Dermis blood vessel endothelial cell (primary cell): Measurements from ENCODE around the gene GRID2. TPM values are rescaled to one million over a fixed set of nuclear protein-coding genes. Genes with fewer than 3 reads are reported as not detected.

Source experiments
- DNase-seq: peaks from one replicate; pipeline ENCODE4 v3.0.0; 2010
- total RNA-seq: library from RNA; depleted of rRNA; stranded (reverse); fragments of >200 nt; gene quantifications from 2 replicates; pipeline ENCODE4 v1.2.3, GENCODE V29; 2014

The GRID2 gene
- total RNA-seq, 1 donor from 2014 or later, result not detected

GRCh38 chr4:92970996-92971395 lies 667.2 kb downstream of the GRID2 start:
- no peak for DNase-seq

DNA sequence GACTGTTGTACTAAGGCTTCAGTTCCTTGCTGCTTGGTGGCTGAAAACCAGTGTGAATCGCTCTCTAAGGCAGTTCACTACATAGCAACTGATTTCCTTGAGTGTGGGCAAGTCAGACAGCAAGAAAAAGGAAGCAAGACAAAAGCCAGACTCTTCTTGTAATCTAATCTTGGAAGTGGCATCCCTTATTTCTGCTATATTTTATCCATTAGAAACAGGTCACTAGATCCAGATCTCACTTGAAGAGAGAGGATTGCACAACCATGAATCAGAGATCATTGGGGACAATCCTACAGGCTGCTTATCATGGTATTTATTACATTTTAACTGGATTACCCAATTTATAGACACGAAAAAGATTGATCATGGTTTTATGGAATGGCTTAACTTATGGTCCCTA lies 684.5 kb downstream of the GRID2 start:
- DNase-seq, result no peak

DNA sequence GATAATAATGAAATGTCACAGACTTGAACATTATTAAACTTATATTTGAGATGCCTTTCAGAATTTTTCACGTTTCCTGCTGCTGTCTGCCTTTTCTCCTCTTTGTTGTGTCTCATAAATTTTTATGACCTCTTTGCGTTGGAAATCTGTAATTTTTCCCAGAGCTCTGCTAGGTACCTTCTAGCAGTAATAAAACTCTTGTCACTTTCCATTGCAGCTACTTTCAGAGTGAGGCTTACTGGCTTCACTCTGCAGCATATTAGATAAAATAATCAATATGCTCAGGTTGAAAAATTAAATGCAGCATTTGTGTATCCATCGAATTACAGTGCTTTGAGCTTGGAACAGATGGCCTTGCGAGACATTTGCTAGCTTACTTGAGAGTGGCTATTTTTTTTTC lies 689.0 kb downstream of the GRID2 start:
- no peak for DNase-seq

DNA sequence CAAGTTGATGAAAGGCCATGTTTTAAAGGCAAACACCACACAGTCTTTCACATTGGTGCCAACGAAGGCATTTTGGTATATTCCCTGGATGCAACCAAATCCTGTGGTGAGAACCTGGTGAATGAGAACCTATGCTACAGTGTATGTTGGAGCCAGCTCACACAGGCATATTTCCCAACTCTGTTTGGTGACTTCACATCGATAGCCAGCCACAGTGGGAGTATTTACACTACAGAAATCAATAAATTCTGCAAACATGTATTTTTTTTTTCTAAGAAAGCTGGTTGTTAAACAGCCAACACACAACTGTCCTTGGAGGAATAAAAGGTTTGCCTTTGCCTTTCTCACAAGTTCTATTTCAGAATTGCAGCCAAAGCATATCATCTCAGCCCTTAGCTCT lies 691.0 kb downstream of the GRID2 start:
- DNase-seq, result no peak

GRCh38 chr4:92996533-92996932 lies 692.8 kb downstream of the GRID2 start:
- no peak for DNase-seq

DNA sequence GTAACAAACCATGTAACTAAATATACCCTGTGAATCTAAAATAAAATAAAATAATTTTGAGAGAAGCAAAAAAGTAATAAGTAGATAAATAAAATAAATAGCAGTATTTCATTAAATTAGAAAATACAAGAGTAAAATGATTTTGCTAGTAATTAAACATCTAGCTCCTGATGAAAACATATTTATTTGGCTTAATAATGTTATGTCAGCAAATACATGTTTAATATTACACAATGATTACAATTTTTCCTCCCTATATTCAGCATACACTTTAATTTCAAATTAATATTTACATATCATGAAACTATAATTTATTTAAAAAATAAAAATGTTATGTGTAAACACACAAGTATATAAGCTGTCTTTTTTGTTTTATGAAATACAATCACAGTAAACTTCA lies 697.1 kb downstream of the GRID2 start:
- DNase-seq, result no peak

- no peak for DNase-seq
These were observed 698.5 kb downstream of the GRID2 start for GRCh38 chr4:93002240-93002639.

DNA sequence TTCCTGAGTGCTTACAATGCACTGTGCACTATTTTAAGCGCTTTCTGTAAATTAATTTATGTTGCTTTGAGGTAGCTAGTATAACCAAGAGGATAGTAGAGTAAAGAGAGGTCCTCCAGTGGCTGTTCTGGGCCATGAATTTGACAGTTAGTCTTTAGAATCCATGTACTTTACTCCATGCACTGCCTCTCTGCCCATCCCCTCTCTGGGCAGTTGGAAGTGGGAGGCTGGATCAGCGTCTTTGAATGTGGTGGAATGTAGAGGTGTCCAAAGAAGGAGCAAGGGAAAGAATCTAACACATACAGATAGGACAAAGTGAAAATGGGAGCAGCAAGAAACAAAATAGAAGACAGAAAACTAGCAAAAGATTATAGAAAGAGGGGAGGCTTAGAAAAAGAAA lies 712.6 kb downstream of the GRID2 start:
- no peak for DNase-seq

GRCh38 chr4:93018243-93018642 lies 714.5 kb downstream of the GRID2 start:
- no peak for DNase-seq

DNA sequence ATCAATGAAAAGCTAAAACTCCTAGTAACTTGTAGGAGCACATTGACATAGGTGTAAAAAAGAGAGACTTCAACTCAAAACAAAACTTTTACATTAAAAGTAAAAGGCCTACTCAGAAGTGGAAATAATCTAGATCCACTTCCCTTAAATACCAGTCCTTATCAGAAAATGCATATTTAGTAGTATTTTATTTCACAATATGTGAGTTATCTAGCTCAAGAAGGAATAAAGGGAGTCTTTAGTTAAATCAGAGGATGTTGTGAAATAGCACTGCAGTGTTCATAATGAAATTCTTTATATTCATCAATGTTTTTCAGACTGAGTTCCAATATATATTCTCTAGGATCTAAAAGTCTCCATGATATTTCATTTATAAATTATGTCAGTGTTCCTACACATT lies 715.0 kb downstream of the GRID2 start:
- DNase-seq, result no peak

DNA sequence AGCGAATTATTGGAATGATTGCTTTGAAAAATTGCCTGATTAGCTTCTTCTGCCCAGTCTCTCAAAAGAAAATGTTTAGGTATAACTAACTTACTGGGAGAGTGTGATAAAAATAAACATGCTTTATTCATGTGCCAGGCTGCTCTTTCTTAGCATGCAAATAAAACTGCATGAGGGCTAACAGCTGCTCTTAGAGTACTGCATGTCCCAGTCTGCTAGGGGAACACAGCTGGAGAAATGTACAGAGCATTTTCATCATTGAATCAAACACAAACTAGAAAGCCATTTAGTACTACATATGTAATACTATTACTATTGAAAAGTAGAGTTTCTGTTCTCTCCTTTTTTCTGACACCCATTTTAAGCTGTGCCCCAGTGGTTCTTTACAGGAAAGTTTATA lies 726.0 kb downstream of the GRID2 start:
- no peak for DNase-seq

DNA sequence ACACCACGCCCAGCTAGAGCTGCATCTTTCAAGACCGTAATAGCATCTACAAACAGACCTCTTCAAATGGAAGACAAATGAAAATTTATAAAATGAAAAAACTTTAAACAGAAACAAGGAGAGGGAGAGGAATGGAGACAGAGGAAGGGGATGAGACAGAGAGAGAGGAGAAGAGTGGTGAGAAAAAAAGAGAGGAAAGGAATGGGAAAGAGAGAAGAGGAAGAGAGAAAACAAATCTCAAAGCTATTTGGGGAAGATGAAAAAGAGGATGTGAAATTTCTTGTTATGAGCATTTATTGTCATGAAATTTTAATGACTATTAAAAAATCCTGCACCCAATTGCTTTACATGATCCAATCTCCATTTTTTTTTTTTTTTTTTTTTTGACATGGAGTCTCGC lies 726.9 kb downstream of the GRID2 start:
- no peak for DNase-seq

- no peak for DNase-seq
These were observed 727.8 kb downstream of the GRID2 start for GRCh38 chr4:93031431-93032098.

- no peak for DNase-seq
These were observed 739.0 kb downstream of the GRID2 start for GRCh38 chr4:93042746-93043145.

DNA sequence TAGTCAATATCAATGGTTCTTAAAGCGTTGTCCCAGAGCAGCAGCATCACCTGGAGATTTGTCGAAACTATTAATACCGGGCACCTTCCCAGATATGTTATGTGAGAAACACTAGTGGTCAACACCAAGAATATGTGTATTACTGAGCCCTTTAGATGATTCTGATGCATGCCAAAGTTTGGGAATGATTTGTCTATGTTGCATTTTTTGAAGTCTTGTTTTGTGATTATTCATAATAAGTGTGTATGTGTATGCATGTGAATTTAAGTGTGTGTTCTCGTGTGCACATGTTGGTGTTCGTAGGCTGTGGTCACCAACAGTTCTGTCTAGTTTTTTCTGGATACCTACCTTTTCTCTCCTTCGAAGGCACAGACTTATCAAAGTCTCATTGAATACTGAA lies 749.4 kb downstream of the GRID2 start:
- no peak for DNase-seq

GRCh38 chr4:93061826-93062225 lies 758.1 kb downstream of the GRID2 start:
- DNase-seq, result no peak

GRCh38 chr4:93063325-93063724 lies 759.6 kb downstream of the GRID2 start:
- no peak for DNase-seq

DNA sequence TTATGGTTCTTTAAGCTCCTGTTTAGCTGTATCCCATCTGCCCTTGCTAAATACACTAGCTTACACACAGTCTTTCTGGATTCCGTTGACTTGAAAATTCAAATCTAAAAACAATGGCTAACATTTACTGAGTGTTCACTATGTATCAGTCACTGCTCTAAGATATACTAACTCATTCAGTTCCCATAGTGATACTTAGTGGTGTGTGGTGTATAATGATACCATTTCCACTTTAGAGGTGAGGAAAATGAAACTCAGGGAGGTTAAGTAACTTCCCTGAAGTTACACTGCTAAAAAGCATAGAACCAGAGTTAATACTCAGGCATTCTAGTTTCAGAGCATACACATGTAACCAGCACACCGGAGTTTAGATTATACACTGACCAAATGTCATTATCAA lies 762.0 kb downstream of the GRID2 start:
- no peak for DNase-seq

GRCh38 chr4:93066749-93067148 lies 763.0 kb downstream of the GRID2 start:
- no peak for DNase-seq

DNA sequence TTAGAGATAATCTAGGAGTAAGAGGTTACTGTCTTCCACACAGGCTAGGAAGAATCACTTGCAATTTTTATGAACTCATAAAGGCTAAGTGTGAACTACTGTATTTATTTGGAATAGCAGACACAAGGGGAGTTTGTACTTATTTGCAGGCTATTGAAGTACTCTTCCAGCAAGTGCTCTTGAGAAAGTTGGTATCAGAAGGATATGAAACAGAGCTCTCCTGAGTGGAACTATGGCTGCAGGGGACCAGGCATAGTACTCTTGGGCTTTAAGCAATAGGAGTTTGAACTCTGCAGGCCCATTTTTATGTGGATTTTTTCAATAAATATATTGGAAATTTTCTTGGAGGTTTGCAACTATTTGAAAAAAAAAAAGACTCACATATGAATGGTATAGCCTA lies 768.5 kb downstream of the GRID2 start:
- DNase-seq, result no peak

GRCh38 chr4:93080316-93080715 lies 776.5 kb downstream of the GRID2 start:
- no peak for DNase-seq

GRCh38 chr4:93084599-93085305 lies 781.0 kb downstream of the GRID2 start:
- DNase-seq, result no peak

- no peak for DNase-seq
These were observed 782.6 kb downstream of the GRID2 start for GRCh38 chr4:93086356-93086755.

- DNase-seq, result no peak
These were observed 789.0 kb downstream of the GRID2 start for GRCh38 chr4:93092765-93093164.

GRCh38 chr4:93103042-93103441 lies 799.3 kb downstream of the GRID2 start:
- no peak for DNase-seq
